Measurements from ENCODE around the gene ZBED4. TPM values are rescaled to one million over a fixed set of nuclear protein-coding genes. Genes with fewer than 3 reads are reported as not detected.

Gene ZBED4
- total and polyA plus RNA-seq, 4 donors = 2.1 to 10.3 (median 4.8) TPM

GRCh38 chr22:49872347-49872746 lies 18.7 kb downstream of the ZBED4 start (continued):
- TF ChIP-seq CTCF (IDR thresholded peaks at IDR 0.05; ENCODE audit: low read depth, low read length, missing input control) (no peak), EGR1 (IDR thresholded peaks at IDR 0.05; ENCODE audit: low read depth in 2 of 2) (no peak), NR2F2 (IDR thresholded peaks at IDR 0.05) (no peak)

GRCh38 chr22:49873228-49873940 lies 19.7 kb downstream of the ZBED4 start:
- no peak overlapping the region for H3K4me3 ChIP-seq (ENCODE audit: low read depth in 1 of 3, low read length in 3 of 3)
- H3K27ac ChIP-seq (ENCODE audit: low read depth in 1 of 2, low read length in 2 of 2) = no peak overlapping the region
- DNase-seq (ENCODE audit: low spot score) = no peak
- no peak for TF ChIP-seq HNF4G (IDR thresholded peaks at IDR 0.05)
- TF ChIP-seq JUND (IDR thresholded peaks at IDR 0.05) = no peak
- TF ChIP-seq ATF3 (IDR thresholded peaks at IDR 0.05) = no peak
- no peak for TF ChIP-seq RAD21 (IDR thresholded peaks at IDR 0.05)
- no peak for TF ChIP-seq YY1 (IDR thresholded peaks at IDR 0.05)
- TF ChIP-seq GABPA (IDR thresholded peaks at IDR 0.05 in 1 of 2, conservative IDR thresholded peaks at IDR 0.05 in 1 of 2) = no peak
- no peak for TF ChIP-seq EGR1 (IDR thresholded peaks at IDR 0.05; ENCODE audit: low read depth in 2 of 2)
- TF ChIP-seq RXRA (IDR thresholded peaks at IDR 0.05) = no peak
- TF ChIP-seq HNF4A (conservative IDR thresholded peaks at IDR 0.05) = no peak
- no peak for TF ChIP-seq MAX (IDR thresholded peaks at IDR 0.05)
- TF ChIP-seq REST (IDR thresholded peaks at IDR 0.05) = no peak
- TF ChIP-seq ZBTB33 (IDR thresholded peaks at IDR 0.05) = no peak
- no peak for TF ChIP-seq TAF1 (conservative IDR thresholded peaks at IDR 0.05)
- no peak for TF ChIP-seq NR2F2 (IDR thresholded peaks at IDR 0.05)
- TF ChIP-seq FOXA1 (IDR thresholded peaks at IDR 0.05) = no peak
- no peak for TF ChIP-seq CTCF (IDR thresholded peaks at IDR 0.05; ENCODE audit: low read depth, low read length, missing input control)
- TF ChIP-seq SP1 (IDR thresholded peaks at IDR 0.05) = no peak
- TF ChIP-seq FOXA2 (IDR thresholded peaks at IDR 0.05) = no peak
- H3K27me3 ChIP-seq (ENCODE audit: control insufficient read depth in 4 of 4, insufficient read depth in 4 of 4, low read length in 3 of 4) = no peaks in the 10 kb centered on the region
- H3K9ac ChIP-seq (ENCODE audit: low read depth in 1 of 2, low read length in 2 of 2) = no peak overlapping the region
- peaks cover 0 to 3% (median 0%) of the 10 kb centered on the region in 4 donors for H3K4me1 ChIP-seq (ENCODE audit: control insufficient read depth in 4 of 4, insufficient read depth in 4 of 4, low read length in 3 of 4)
- H3K36me3 ChIP-seq (ENCODE audit: control insufficient read depth in 4 of 4, insufficient read depth in 3 of 4, low read depth in 1 of 4, low read length in 3 of 4) = no peaks in the 10 kb centered on the region
- 95% methylated on average over 16 of the region's 16 CpGs for WGBS
- H3K9me3 ChIP-seq (ENCODE audit: control insufficient read depth in 4 of 4, low read length in 3 of 4) = peaks cover 0 to 6% (median 0%) of the 10 kb centered on the region in 4 donors
